ENCODE data around the gene PGAM1.
"Not testable (repeated sequence)": the region's sequence is repeated elsewhere in the genome, so short reads cannot be mapped to it uniquely, and the experiment has no call there.

PGAM1 gene

GRCh38 chr10:97412891-97413304 is 13.1 kb upstream of the PGAM1 start:
- Histone ChIP-seq H3K27me3 (replicated peaks; ENCODE audit: insufficient read depth, low read length) (no peaks in the 10 kb centered on the region), H3K4me1 (ENCODE audit: low read length) (peaks cover 19% of the 10 kb centered on the region), H3K36me3 (replicated peaks; ENCODE audit: insufficient read depth, low read length) (no peaks in the 10 kb centered on the region), H2AFZ (ENCODE audit: low read length) (peak overlapping the region; percentile 98), H3K9ac (ENCODE audit: low read length) (peak overlapping the region; percentile 63), H3K9me3 (replicated peaks; ENCODE audit: insufficient read depth, low read length) (no peaks in the 10 kb centered on the region), H3K4me3 (ENCODE audit: low read length) (no peak overlapping the region), H3F3A (ENCODE audit: insufficient read depth, low read length) (peaks cover 21% of the 10 kb centered on the region), H3K79me2 (ENCODE audit: low read length) (no peaks in the 10 kb centered on the region), H3K27ac (ENCODE audit: low read length) (peak overlapping the region; percentile 97), H3K4me2 (ENCODE audit: low read depth, low read length) (peak overlapping the region; percentile 80), H4K20me1 (ENCODE audit: insufficient read depth, low read length) (no peaks in the 10 kb centered on the region), H3K9me2 (replicated peaks; ENCODE audit: insufficient read depth, low read length) (no peaks in the 10 kb centered on the region)
- no peak for TF ChIP-seq CTCF (IDR thresholded peaks at IDR 0.05; ENCODE audit: low read length)
- TF ChIP-seq EZH2 (optimal IDR thresholded peaks at IDR 0.05; ENCODE audit: low read depth, low read length): no peak
- TF ChIP-seq EZH2phosphoT487 (IDR thresholded peaks at IDR 0.05; ENCODE audit: low read length): no peak
- peak; percentile 84 for DNase-seq

- H3K4me3 ChIP-seq (ENCODE audit: low read length): no peak overlapping the region
Measured at GRCh38 chr10:97416565-97416964, 9.4 kb upstream of the PGAM1 start.

GRCh38 chr10:97423757-97424098 is 2.3 kb upstream of the PGAM1 start:
- peaks cover 13% of the 10 kb centered on the region for H3K4me1 ChIP-seq (ENCODE audit: low read length)
- DNase-seq; H3K9ac ChIP-seq (ENCODE audit: low read length); H3K27me3 ChIP-seq (replicated peaks; ENCODE audit: insufficient read depth, low read length); H3K9me2 ChIP-seq (replicated peaks; ENCODE audit: insufficient read depth, low read length); H3K36me3 ChIP-seq (replicated peaks; ENCODE audit: insufficient read depth, low read length); H2AFZ ChIP-seq (ENCODE audit: low read length); H4K20me1 ChIP-seq (ENCODE audit: insufficient read depth, low read length); H3K4me3 ChIP-seq (ENCODE audit: low read length); H3K27ac ChIP-seq (ENCODE audit: low read length); H3K4me2 ChIP-seq (ENCODE audit: low read depth, low read length); H3F3A ChIP-seq (ENCODE audit: insufficient read depth, low read length); H3K9me3 ChIP-seq (replicated peaks; ENCODE audit: insufficient read depth, low read length): not testable (repeated sequence)
- H3K79me2 ChIP-seq (ENCODE audit: low read length): peaks cover 27% of the 10 kb centered on the region

More at GRCh38 chr10:97416565-97416964, 9.4 kb upstream of the PGAM1 start:
- Histone ChIP-seq H3K27ac (ENCODE audit: low read length) (no peak overlapping the region), H3K9me2 (replicated peaks; ENCODE audit: insufficient read depth, low read length) (no peaks in the 10 kb centered on the region), H3K4me1 (ENCODE audit: low read length) (peaks cover 24% of the 10 kb centered on the region), H3K9me3 (replicated peaks; ENCODE audit: insufficient read depth, low read length) (no peaks in the 10 kb centered on the region), H3K79me2 (ENCODE audit: low read length) (no peaks in the 10 kb centered on the region), H3F3A (ENCODE audit: insufficient read depth, low read length) (peaks cover 27% of the 10 kb centered on the region), H4K20me1 (ENCODE audit: insufficient read depth, low read length) (no peaks in the 10 kb centered on the region), H3K9ac (ENCODE audit: low read length) (no peak overlapping the region), H3K27me3 (replicated peaks; ENCODE audit: insufficient read depth, low read length) (no peaks in the 10 kb centered on the region), H3K4me2 (ENCODE audit: low read depth, low read length) (no peak overlapping the region), H2AFZ (ENCODE audit: low read length) (no peak overlapping the region), H3K36me3 (replicated peaks; ENCODE audit: insufficient read depth, low read length) (no peaks in the 10 kb centered on the region)
- DNase-seq: no peak
- no peak for TF ChIP-seq EZH2phosphoT487 (IDR thresholded peaks at IDR 0.05; ENCODE audit: low read length)
- TF ChIP-seq CTCF (IDR thresholded peaks at IDR 0.05; ENCODE audit: low read length): no peak
- TF ChIP-seq EZH2 (optimal IDR thresholded peaks at IDR 0.05; ENCODE audit: low read depth, low read length): no peak

- DNase-seq: peak; percentile 15
- peak overlapping the region; percentile 89 for H3K9ac ChIP-seq (ENCODE audit: low read length)
- 0 out of 2 replicates have a peak overlapping the region, but pooled peaks have one; percentile 27 for H2AFZ ChIP-seq (ENCODE audit: low read length)
- H3K9me2 ChIP-seq (replicated peaks; ENCODE audit: insufficient read depth, low read length): no peaks in the 10 kb centered on the region
- H3K9me3 ChIP-seq (replicated peaks; ENCODE audit: insufficient read depth, low read length): no peaks in the 10 kb centered on the region
- H4K20me1 ChIP-seq (ENCODE audit: insufficient read depth, low read length): peaks cover 11% of the 10 kb centered on the region
- H3K27me3 ChIP-seq (replicated peaks; ENCODE audit: insufficient read depth, low read length): no peaks in the 10 kb centered on the region
- H3F3A ChIP-seq (ENCODE audit: insufficient read depth, low read length): peaks cover 5% of the 10 kb centered on the region
- no peak for TF ChIP-seq EZH2 (optimal IDR thresholded peaks at IDR 0.05; ENCODE audit: low read depth, low read length)
- no peak for TF ChIP-seq EZH2phosphoT487 (IDR thresholded peaks at IDR 0.05; ENCODE audit: low read length)
- TF ChIP-seq CTCF (IDR thresholded peaks at IDR 0.05; ENCODE audit: low read length): no peak
- peaks cover 54% of the 10 kb centered on the region for H3K79me2 ChIP-seq (ENCODE audit: low read length)
- H3K27ac ChIP-seq (ENCODE audit: low read length): peak overlapping the region; percentile 71; the same call in 1 of the 2 replicates
- H3K4me1 ChIP-seq (ENCODE audit: low read length): peaks cover 14% of the 10 kb centered on the region
- peaks cover 6% of the 10 kb centered on the region; the same call in 1 of the 2 replicates for H3K36me3 ChIP-seq (replicated peaks; ENCODE audit: insufficient read depth, low read length)
- H3K4me2 ChIP-seq (ENCODE audit: low read depth, low read length): peak overlapping the region; percentile 87
- peak overlapping the region; percentile 93 for H3K4me3 ChIP-seq (ENCODE audit: low read length)
Measured at GRCh38 chr10:97426776-97427570, 982 bp downstream of the PGAM1 start.
